Measurements from ENCODE around the gene DOK7.
"Not testable (repeated sequence)": the region's sequence is repeated elsewhere in the genome, so short reads cannot be mapped to it uniquely, and the experiment has no call there.

Gene DOK7

GRCh38 chr4:3501126-3501824 lies 38.2 kb downstream of the DOK7 start:
- Histone ChIP-seq H3K36me3 (ENCODE audit: control insufficient read depth in 5 of 5, insufficient read depth in 5 of 5, low read length in 5 of 5) (peaks cover 0 to 47% (median 27%) of the 10 kb centered on the region in 5 donors), H3K9me3 (ENCODE audit: control insufficient read depth in 5 of 5, low read length in 5 of 5) (no peaks in the 10 kb centered on the region), H3K9ac (ENCODE audit: low read length in 5 of 5) (no peak overlapping the region), H3K27ac (ENCODE audit: low read depth, low read length) (no peak overlapping the region), H3K27me3 (ENCODE audit: control insufficient read depth in 5 of 5, insufficient read depth in 4 of 5, low read length in 5 of 5) (peaks cover 8 to 13% (median 11%) of the 10 kb centered on the region in 5 donors), H3K4me3 (ENCODE audit: low read depth in 1 of 5, low read length in 5 of 5) (no peak overlapping the region), H3K4me1 (ENCODE audit: control insufficient read depth in 5 of 5, insufficient read depth in 5 of 5, low read length in 5 of 5) (peaks cover 0 to 31% (median 6%) of the 10 kb centered on the region in 5 donors)

DNA sequence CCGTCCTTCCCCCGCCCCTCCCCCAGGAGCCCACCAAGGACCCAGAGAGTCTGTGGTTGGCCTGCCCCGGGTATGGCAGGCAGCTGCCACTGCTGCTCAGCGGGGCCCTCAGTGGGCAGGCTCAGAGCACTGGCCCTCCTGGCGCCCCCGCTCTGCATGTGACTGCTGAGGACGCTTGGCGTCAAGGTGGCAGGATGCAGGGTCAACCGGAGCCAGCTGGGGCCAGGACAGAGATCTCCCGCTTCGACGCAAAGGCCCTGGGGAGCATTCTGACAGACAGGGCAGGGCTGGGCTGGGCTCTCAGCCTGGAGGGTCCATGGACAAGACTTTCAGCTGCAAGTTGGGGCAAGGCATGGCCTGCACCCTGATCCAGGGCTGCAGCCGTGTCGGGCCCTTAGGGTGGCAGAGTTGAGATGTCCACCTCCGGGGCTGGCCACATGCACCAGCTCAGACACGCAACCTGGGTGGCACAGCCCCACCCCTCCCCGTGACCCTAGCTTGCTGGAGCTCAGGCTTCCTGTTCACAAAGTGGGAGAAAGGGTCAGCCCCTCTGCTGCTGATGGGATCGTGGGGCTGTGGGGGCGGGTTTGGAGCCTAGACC lies 38.8 kb downstream of the DOK7 start:
- H3K27ac ChIP-seq (ENCODE audit: low read depth, low read length): no peak overlapping the region
- peaks cover 0 to 50% (median 27%) of the 10 kb centered on the region in 5 donors for H3K36me3 ChIP-seq (ENCODE audit: control insufficient read depth in 5 of 5, insufficient read depth in 5 of 5, low read length in 5 of 5)
- H3K9me3 ChIP-seq (ENCODE audit: control insufficient read depth in 5 of 5, low read length in 5 of 5): no peaks in the 10 kb centered on the region
- H3K27me3 ChIP-seq (ENCODE audit: control insufficient read depth in 5 of 5, insufficient read depth in 4 of 5, low read length in 5 of 5): peaks cover 4 to 7% (median 5%) of the 10 kb centered on the region in 5 donors
- H3K4me3 ChIP-seq (ENCODE audit: low read depth in 1 of 5, low read length in 5 of 5): no peak overlapping the region
- no peak overlapping the region for H3K9ac ChIP-seq (ENCODE audit: low read length in 5 of 5)
- peaks cover 0 to 31% (median 6%) of the 10 kb centered on the region in 5 donors for H3K4me1 ChIP-seq (ENCODE audit: control insufficient read depth in 5 of 5, insufficient read depth in 5 of 5, low read length in 5 of 5)

- Histone ChIP-seq H3K4me1 (ENCODE audit: control insufficient read depth in 5 of 5, insufficient read depth in 5 of 5, low read length in 5 of 5) (peaks cover 0 to 31% (median 6%) of the 10 kb centered on the region in 5 donors), H3K27ac (ENCODE audit: low read depth, low read length) (no peak overlapping the region), H3K4me3 (ENCODE audit: low read depth in 1 of 5, low read length in 5 of 5) (no peak overlapping the region), H3K9ac (ENCODE audit: low read length in 5 of 5) (no peak overlapping the region), H3K27me3 (ENCODE audit: control insufficient read depth in 5 of 5, insufficient read depth in 4 of 5, low read length in 5 of 5) (no peaks in the 10 kb centered on the region), H3K9me3 (ENCODE audit: control insufficient read depth in 5 of 5, low read length in 5 of 5) (no peaks in the 10 kb centered on the region), H3K36me3 (ENCODE audit: control insufficient read depth in 5 of 5, insufficient read depth in 5 of 5, low read length in 5 of 5) (peaks cover 0 to 55% (median 29%) of the 10 kb centered on the region in 5 donors)
Measured at GRCh38 chr4:3502941-3503936, 40.1 kb downstream of the DOK7 start.

DNA sequence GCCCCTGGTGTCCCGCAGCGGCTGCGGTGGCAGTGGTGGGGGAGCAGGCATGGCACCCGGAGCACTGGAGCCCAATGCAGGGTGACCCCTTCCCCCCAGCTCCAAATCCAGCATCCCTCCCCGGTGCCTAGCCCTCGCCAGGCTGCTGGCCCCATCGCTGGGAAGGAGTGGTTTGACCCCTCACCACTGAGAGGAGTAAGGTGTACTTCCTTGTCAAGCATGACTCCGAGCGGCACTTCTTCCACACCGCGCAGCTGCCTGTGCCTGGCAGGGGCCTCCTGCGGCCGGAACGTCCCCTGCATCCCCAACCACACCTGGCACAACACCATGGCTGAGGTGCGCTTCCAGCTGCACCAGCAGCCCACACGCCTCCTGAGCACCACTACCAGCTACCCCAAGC lies 42.1 kb downstream of the DOK7 start:
- no peaks in the 10 kb centered on the region for H3K9me3 ChIP-seq (ENCODE audit: control insufficient read depth in 5 of 5, low read length in 5 of 5)
- no peaks in the 10 kb centered on the region for H3K27me3 ChIP-seq (ENCODE audit: control insufficient read depth in 5 of 5, insufficient read depth in 4 of 5, low read length in 5 of 5)
- H3K36me3 ChIP-seq (ENCODE audit: control insufficient read depth in 5 of 5, insufficient read depth in 5 of 5, low read length in 5 of 5): peaks cover 0 to 74% (median 45%) of the 10 kb centered on the region in 5 donors
- H3K27ac ChIP-seq (ENCODE audit: low read depth, low read length): no peak overlapping the region
- no peak overlapping the region for H3K4me3 ChIP-seq (ENCODE audit: low read depth in 1 of 5, low read length in 5 of 5)
- no peak overlapping the region for H3K9ac ChIP-seq (ENCODE audit: low read length in 5 of 5)
- H3K4me1 ChIP-seq (ENCODE audit: control insufficient read depth in 5 of 5, insufficient read depth in 5 of 5, low read length in 5 of 5): peaks cover 0 to 31% (median 6%) of the 10 kb centered on the region in 5 donors

DNA sequence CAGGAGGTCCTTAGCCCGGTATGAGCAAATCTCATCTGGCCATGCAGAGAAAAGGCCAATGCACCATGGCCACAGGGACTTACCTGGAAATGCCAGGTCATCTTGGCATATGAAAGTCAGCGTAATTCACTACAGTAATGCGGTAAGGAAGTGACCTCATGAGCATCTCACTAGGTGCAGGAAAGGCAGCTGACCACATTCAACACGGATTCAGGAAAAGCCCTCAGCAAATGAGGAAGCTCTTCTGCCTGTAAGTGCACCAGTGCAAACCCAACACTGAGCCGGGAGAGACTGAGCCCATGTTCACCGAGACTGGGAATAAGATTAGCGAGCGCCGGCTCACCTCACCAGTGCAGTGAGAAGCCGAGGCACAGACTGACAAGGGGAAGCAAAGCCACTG lies 45.4 kb downstream of the DOK7 start:
- Histone ChIP-seq H3K27ac (ENCODE audit: low read depth, low read length) (no peak overlapping the region), H3K9me3 (ENCODE audit: control insufficient read depth in 5 of 5, low read length in 5 of 5) (peaks cover 0 to 4% (median 0%) of the 10 kb centered on the region in 5 donors), H3K4me3 (ENCODE audit: low read depth in 1 of 5, low read length in 5 of 5) (no peak overlapping the region), H3K9ac (ENCODE audit: low read length in 5 of 5) (no peak overlapping the region), H3K27me3 (ENCODE audit: control insufficient read depth in 5 of 5, insufficient read depth in 4 of 5, low read length in 5 of 5) (no peaks in the 10 kb centered on the region), H3K4me1 (ENCODE audit: control insufficient read depth in 5 of 5, insufficient read depth in 5 of 5, low read length in 5 of 5) (no peaks in the 10 kb centered on the region), H3K36me3 (ENCODE audit: control insufficient read depth in 5 of 5, insufficient read depth in 5 of 5, low read length in 5 of 5) (peaks cover 0 to 79% (median 59%) of the 10 kb centered on the region in 5 donors)

DNA sequence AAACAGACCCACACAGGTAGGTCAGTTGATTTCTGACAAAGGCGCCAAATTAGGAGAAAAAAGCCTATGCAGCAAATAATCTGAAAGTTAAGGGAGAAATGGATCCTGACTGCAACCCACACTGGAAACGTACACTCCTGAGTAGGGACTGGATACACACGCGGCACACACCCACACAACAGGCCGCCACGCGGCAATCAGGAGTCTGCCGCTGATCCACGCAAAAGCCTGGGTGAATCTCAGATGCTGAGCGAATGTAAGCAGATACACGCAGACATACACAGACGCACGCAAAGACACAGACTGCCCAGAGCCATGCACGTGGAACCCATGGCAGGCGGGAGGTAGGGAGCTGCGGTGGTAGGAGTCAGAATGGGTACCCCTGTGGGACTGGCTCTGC lies 47.4 kb downstream of the DOK7 start:
- Histone ChIP-seq H3K4me1 (ENCODE audit: control insufficient read depth in 5 of 5, insufficient read depth in 5 of 5, low read length in 5 of 5) (no peaks in the 10 kb centered on the region), H3K4me3 (ENCODE audit: low read depth in 1 of 5, low read length in 5 of 5) (no peak overlapping the region), H3K27ac (ENCODE audit: low read depth, low read length) (no peak overlapping the region), H3K27me3 (ENCODE audit: control insufficient read depth in 5 of 5, insufficient read depth in 4 of 5, low read length in 5 of 5) (no peaks in the 10 kb centered on the region), H3K9ac (ENCODE audit: low read length in 5 of 5) (no peak overlapping the region), H3K36me3 (ENCODE audit: control insufficient read depth in 5 of 5, insufficient read depth in 5 of 5, low read length in 5 of 5) (peaks cover 0 to 84% (median 69%) of the 10 kb centered on the region in 5 donors), H3K9me3 (ENCODE audit: control insufficient read depth in 5 of 5, low read length in 5 of 5) (peaks cover 0 to 4% (median 0%) of the 10 kb centered on the region in 5 donors)

GRCh38 chr4:3511187-3511586 lies 48.1 kb downstream of the DOK7 start:
- no peak overlapping the region for H3K9ac ChIP-seq (ENCODE audit: low read length in 5 of 5)
- H3K36me3 ChIP-seq (ENCODE audit: control insufficient read depth in 5 of 5, insufficient read depth in 5 of 5, low read length in 5 of 5): peaks cover 0 to 84% (median 69%) of the 10 kb centered on the region in 5 donors
- peaks cover 0 to 4% (median 0%) of the 10 kb centered on the region in 5 donors for H3K9me3 ChIP-seq (ENCODE audit: control insufficient read depth in 5 of 5, low read length in 5 of 5)
- H3K4me3 ChIP-seq (ENCODE audit: low read depth in 1 of 5, low read length in 5 of 5): no peak overlapping the region
- no peaks in the 10 kb centered on the region for H3K4me1 ChIP-seq (ENCODE audit: control insufficient read depth in 5 of 5, insufficient read depth in 5 of 5, low read length in 5 of 5)
- no peaks in the 10 kb centered on the region for H3K27me3 ChIP-seq (ENCODE audit: control insufficient read depth in 5 of 5, insufficient read depth in 4 of 5, low read length in 5 of 5)
- H3K27ac ChIP-seq (ENCODE audit: low read depth, low read length): no peak overlapping the region

GRCh38 chr4:3511601-3512000 lies 48.5 kb downstream of the DOK7 start:
- H3K36me3 ChIP-seq (ENCODE audit: control insufficient read depth in 5 of 5, insufficient read depth in 5 of 5, low read length in 5 of 5): peaks cover 0 to 88% (median 74%) of the 10 kb centered on the region in 5 donors
- H3K9me3 ChIP-seq (ENCODE audit: control insufficient read depth in 5 of 5, low read length in 5 of 5); H3K4me3 ChIP-seq (ENCODE audit: low read depth in 1 of 5, low read length in 5 of 5); H3K4me1 ChIP-seq (ENCODE audit: control insufficient read depth in 5 of 5, insufficient read depth in 5 of 5, low read length in 5 of 5); H3K27me3 ChIP-seq (ENCODE audit: control insufficient read depth in 5 of 5, insufficient read depth in 4 of 5, low read length in 5 of 5); H3K9ac ChIP-seq (ENCODE audit: low read length in 5 of 5); H3K27ac ChIP-seq (ENCODE audit: low read depth, low read length): not testable (repeated sequence)

DNA sequence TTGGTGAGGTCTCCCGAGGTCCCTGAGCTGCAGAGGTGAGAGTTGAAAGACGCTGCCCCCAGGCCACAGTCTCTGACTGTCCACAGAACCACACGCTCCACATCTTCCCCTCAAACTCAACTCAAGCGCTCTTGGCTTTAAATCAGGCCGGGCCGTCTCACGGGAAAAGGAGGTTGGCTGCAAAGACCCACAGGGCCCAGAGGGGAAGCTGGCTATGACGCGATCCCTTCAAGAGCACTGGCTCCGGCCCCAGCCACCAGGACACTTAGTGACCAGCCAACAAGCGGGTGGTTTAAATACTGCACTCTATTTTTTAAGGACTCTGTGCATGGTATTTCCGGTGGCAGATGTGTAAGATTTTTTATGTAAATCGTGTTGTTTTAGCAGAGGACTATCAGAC lies 49.2 kb downstream of the DOK7 start:
- Histone ChIP-seq H3K27ac (ENCODE audit: low read depth, low read length) (no peak overlapping the region), H3K27me3 (ENCODE audit: control insufficient read depth in 5 of 5, insufficient read depth in 4 of 5, low read length in 5 of 5) (no peaks in the 10 kb centered on the region), H3K4me1 (ENCODE audit: control insufficient read depth in 5 of 5, insufficient read depth in 5 of 5, low read length in 5 of 5) (no peaks in the 10 kb centered on the region), H3K9ac (ENCODE audit: low read length in 5 of 5) (no peak overlapping the region), H3K4me3 (ENCODE audit: low read depth in 1 of 5, low read length in 5 of 5) (no peak overlapping the region), H3K36me3 (ENCODE audit: control insufficient read depth in 5 of 5, insufficient read depth in 5 of 5, low read length in 5 of 5) (peaks cover 0 to 89% (median 80%) of the 10 kb centered on the region in 5 donors), H3K9me3 (ENCODE audit: control insufficient read depth in 5 of 5, low read length in 5 of 5) (peaks cover 0 to 4% (median 0%) of the 10 kb centered on the region in 5 donors)
